Upper lobe of right lung (tissue), 1 donor: ENCODE results near the gene CCT2. TPM values are rescaled to one million over a fixed set of nuclear protein-coding genes. Genes with fewer than 3 reads are reported as not detected.

Source experiments
- ATAC-seq: fragments of 200-7000 bp; cut with Tn5 transposase; one replicate; pipeline ENCODE4 v1.9.1; 2020; ENCODE audit warnings: mild to moderate bottlenecking, moderate library complexity
- DNase-seq: peaks from one replicate; pipeline ENCODE4 v3.0.0-alpha.2; 2020
- H3K27ac ChIP-seq: fragments of 200-600 bp; one replicate; pipeline ENCODE4 v1.8.0; 2022
- H3K27me3 ChIP-seq: fragments of 200-600 bp; one replicate; pipeline ENCODE4 v1.8.0; 2022; ENCODE audit warnings: mild to moderate bottlenecking
- H3K36me3 ChIP-seq: fragments of 200-600 bp; one replicate; pipeline ENCODE4 v1.8.0; 2022
- H3K4me1 ChIP-seq: fragments of 200-600 bp; one replicate; pipeline ENCODE4 v1.8.0; 2022
- H3K4me3 ChIP-seq: fragments of 200-600 bp; one replicate; pipeline ENCODE4 v1.8.0; 2022; ENCODE audit warnings: mild to moderate bottlenecking
- H3K9me3 ChIP-seq: fragments of 200-600 bp; one replicate; pipeline ENCODE4 v1.8.0; 2022
- intact Hi-C: fragments of 100-400 bp; cut with DNase I; formaldehyde crosslinking; loops from one replicate; pipeline ENCODE4 v1.11.0; 2022
- total RNA-seq: library from RNA; stranded (reverse); fragmentation: NEBNext Ultra II Directional; extraction: Animal tissue kit (Norgen Biotek cat#: 25700); gene quantifications from one replicate; pipeline ENCODE4 v1.2.1, GENCODE V29; 2021
- TF ChIP-seq, protein P1 (sequence below): fragments of 200-600 bp; IDR thresholded peaks from one replicate; pipeline ENCODE4 v1.8.0; 2022; ENCODE audit warnings: antibody characterized with exemption
- donor health status: DM: no; HTN: yes; CAD: no; lungs with severe emphysema.

CCT2 gene
- total RNA-seq, 1 donor from 2014 or later = 90.8 TPM

DNA sequence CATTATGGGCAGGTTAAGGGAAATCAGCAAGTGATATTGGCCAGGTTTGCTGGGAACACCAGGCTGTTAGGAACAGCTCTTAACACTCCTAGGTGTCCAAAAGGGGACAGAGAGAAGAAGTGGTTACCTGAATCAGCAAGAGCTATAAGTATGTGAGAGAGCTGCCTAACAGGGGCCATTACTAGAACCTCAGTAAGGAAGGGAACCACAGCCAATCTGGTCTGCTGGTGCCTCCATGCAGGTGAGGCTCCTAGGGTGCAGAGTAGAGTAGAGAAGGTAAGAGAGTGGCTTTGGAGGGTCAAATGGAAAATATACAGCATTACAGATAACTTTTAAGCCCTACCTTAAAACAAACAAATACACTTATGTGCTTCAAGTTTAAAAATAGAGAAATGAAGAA is 36.6 kb upstream of the CCT2 start:
- no peak for ATAC-seq
- TF ChIP-seq, protein P1, sequence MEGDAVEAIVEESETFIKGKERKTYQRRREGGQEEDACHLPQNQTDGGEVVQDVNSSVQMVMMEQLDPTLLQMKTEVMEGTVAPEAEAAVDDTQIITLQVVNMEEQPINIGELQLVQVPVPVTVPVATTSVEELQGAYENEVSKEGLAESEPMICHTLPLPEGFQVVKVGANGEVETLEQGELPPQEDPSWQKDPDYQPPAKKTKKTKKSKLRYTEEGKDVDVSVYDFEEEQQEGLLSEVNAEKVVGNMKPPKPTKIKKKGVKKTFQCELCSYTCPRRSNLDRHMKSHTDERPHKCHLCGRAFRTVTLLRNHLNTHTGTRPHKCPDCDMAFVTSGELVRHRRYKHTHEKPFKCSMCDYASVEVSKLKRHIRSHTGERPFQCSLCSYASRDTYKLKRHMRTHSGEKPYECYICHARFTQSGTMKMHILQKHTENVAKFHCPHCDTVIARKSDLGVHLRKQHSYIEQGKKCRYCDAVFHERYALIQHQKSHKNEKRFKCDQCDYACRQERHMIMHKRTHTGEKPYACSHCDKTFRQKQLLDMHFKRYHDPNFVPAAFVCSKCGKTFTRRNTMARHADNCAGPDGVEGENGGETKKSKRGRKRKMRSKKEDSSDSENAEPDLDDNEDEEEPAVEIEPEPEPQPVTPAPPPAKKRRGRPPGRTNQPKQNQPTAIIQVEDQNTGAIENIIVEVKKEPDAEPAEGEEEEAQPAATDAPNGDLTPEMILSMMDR = no peak
- no peak for DNase-seq
- Histone ChIP-seq H3K36me3 (no peaks in the 10 kb centered on the region), H3K27me3 (no peaks in the 10 kb centered on the region), H3K27ac (no peak overlapping the region), H3K4me3 (no peak overlapping the region), H3K9me3 (no peaks in the 10 kb centered on the region), H3K4me1 (peaks cover 1% of the 10 kb centered on the region)
- intact Hi-C loops = no loop called here

DNA sequence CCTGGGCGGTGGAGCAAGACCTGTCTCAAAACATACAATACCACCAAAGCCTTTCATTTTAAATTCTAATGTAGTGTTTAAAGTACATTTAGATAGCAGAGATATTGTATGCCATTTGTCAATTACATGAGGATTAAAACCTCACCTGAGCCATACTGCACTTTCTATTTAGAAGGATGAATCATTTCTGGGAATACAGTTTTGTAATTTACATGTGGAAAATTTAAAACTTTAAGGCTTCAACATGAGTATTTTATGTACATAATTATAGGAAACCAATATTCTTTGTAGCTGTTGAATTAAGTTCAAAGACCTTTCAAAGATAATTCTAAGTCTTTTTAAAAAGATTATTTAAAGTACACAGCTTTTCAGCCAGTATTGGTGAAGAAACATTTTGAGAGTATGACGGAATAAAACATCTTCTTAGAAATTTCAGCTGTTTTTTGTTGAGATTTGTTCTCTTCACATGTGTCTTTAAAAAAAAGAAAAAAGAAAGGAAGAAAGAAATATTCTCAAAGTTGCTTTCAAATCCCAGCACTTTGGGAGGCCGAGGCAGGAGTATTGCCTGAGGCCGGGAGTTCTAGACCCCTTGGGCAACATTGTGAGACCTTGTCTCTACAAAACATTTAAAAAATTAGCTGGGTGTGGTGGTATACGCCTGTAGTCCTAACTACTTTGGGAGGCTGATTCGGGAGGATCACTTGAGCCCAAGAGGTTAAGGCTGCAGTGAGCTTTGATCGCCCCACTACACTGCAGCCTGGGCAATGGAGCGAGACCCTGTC is 34.5 kb upstream of the CCT2 start:
- Histone ChIP-seq H3K27ac (no peak overlapping the region), H3K27me3 (no peaks in the 10 kb centered on the region), H3K4me1 (peaks cover 9% of the 10 kb centered on the region), H3K9me3 (no peaks in the 10 kb centered on the region), H3K36me3 (no peaks in the 10 kb centered on the region), H3K4me3 (no peak overlapping the region)
- intact Hi-C loops = no loop called here
- DNase-seq = no peak
- TF ChIP-seq, protein P1 = no peak
- ATAC-seq = no peak

DNA sequence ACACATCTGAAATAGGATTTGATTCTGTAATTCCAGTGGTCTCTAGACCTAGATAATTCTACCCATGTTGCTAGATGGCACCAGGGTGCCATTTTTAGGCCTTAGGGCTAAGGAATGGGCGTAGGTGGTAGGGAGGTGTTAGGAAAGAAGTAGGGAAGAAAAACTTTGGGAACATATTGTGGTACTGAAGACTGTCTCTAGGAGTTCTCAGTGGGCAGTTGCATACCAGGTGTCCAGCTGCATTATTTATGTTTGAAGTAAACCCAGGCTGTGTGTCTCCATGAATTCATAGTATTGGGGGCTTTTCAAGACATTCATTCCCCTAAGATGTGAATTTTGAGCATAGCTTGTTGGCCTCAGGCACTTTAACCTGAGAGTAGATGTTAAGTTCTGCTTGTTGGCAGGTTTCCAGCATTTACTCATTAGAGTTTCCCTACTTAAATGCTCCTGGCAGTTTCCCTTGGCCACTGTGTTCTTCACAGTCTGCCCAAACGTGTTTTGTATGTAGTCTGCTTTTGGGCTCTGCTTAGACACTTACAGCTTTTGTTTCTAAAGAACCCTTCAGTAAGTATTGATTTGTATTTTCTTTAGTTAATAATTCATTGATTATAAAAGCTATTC is 31.5 kb upstream of the CCT2 start:
- Histone ChIP-seq H3K27ac (no peak overlapping the region), H3K9me3 (no peaks in the 10 kb centered on the region), H3K36me3 (no peaks in the 10 kb centered on the region), H3K4me1 (peaks cover 9% of the 10 kb centered on the region), H3K27me3 (no peaks in the 10 kb centered on the region), H3K4me3 (no peak overlapping the region)
- TF ChIP-seq, protein P1 = no peak
- DNase-seq (no peak), ATAC-seq (peak; percentile 78)
- intact Hi-C loops = no loop called here

DNA sequence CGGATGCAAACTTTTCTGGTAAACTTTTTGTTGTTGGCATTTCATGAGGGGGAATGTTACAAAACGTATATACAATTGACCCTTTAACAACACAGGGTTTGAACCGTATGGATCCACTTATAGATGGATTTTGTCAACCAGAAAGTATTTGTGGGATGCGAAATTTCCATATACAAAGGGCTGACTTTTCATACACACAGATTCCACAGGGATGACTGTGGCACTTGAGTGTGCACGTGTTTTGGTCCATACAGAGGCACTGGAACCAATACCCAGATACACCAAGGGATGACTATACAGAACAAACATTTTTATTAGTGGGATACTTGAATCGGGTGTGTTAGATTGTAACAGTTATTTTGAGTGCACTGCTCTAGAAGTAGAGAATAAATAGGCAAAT is 29.8 kb upstream of the CCT2 start:
- Histone ChIP-seq H3K9me3 (no peaks in the 10 kb centered on the region), H3K27me3 (no peaks in the 10 kb centered on the region), H3K27ac (no peak overlapping the region), H3K4me1 (peaks cover 9% of the 10 kb centered on the region), H3K4me3 (no peak overlapping the region), H3K36me3 (no peaks in the 10 kb centered on the region)
- DNase-seq = no peak
- peak; percentile 20 for ATAC-seq
- intact Hi-C loops = no loop called here
- TF ChIP-seq, protein P1 = no peak

DNA sequence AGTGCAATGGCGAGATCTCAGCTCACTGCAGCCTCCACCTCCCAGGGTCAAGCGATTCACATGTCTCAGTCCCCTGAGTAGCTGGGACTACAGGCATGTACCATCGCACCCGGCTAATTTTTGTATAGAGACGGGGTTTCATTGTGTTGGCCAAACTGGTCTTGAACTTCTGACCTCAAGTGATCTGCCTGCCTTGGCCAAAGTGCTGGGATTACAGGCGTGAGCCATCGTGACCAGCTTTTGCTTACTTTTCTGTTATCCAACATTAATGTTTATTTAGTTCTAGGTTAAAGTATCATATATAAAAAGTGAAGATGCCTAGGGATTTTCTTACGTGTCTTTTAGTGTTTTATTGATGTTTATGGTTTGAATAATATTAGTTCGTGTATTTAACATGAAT is 28.9 kb upstream of the CCT2 start:
- Histone ChIP-seq H3K27me3 (no peaks in the 10 kb centered on the region), H3K9me3 (no peaks in the 10 kb centered on the region), H3K4me1 (peaks cover 9% of the 10 kb centered on the region), H3K36me3 (no peaks in the 10 kb centered on the region), H3K27ac (no peak overlapping the region), H3K4me3 (no peak overlapping the region)
- TF ChIP-seq, protein P1 = no peak
- ATAC-seq = no peak
- intact Hi-C loops = no loop called here
- DNase-seq = no peak
